ENCODE results near the gene ADCK2. TPM values are rescaled to one million over a fixed set of nuclear protein-coding genes. Genes with fewer than 3 reads are reported as not detected.
A peak's percentile ranks its signal among the peaks of the same experiment; 100 is the strongest.

ADCK2 gene
- total RNA-seq, 4 donors from 2014 or later, result 19.9 to 46.1 (median 32.7) TPM

DNA sequence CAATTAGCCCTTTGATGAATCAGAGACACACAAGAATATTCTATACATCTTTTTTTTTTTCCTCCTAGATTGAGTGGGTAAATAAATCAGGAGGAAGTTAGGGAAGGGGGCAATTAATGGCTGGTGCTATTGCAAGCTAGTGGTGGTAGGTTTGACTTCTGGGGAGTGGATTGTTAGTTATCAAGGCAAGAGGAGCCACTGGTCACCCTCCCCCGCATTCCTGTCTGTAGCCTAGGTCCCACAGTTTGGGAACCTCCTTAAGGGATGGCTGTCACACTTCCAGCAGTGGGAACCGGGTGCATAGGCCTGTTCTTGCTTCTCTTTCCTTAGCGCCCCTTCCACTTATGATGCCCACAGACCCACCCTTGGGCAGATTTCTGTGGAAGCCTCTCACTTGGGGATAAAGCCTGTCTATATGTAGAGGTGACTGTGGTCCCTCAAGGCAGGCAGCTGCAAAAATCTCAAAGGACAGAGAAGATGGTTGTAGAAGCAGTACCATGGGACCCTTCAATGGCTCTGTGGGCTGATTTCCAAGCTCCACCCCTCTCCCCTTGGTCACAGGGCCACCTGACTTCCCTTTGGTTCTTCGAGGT is 2.3 kb upstream of the ADCK2 start:
- no peak overlapping the region for H3K27ac ChIP-seq
- no peaks in the 10 kb centered on the region for H3K36me3 ChIP-seq
- H3K4me3 ChIP-seq (replicated peaks in 1 of 3), result no peak overlapping the region
- TF ChIP-seq POLR2A (IDR thresholded peaks at IDR 0.05) (no peak), CTCF (IDR thresholded peaks at IDR 0.05) (no peak)
- H3K27me3 ChIP-seq, result no peaks in the 10 kb centered on the region
- 66 to 68% methylated on average over 4 of the region's 4 CpGs for WGBS, 2 donors
- intact Hi-C loops (cut with DNase I), result loop anchor here (10.0 kb wide), 1 partner anchor 344 kb away; the partner anchor contains the start of gene MRPS33
- H3K9me3 ChIP-seq, result no peaks in the 10 kb centered on the region
- peaks cover 19 to 22% of the 10 kb centered on the region in 2 donors for H3K4me1 ChIP-seq
- no peak for DNase-seq

DNA sequence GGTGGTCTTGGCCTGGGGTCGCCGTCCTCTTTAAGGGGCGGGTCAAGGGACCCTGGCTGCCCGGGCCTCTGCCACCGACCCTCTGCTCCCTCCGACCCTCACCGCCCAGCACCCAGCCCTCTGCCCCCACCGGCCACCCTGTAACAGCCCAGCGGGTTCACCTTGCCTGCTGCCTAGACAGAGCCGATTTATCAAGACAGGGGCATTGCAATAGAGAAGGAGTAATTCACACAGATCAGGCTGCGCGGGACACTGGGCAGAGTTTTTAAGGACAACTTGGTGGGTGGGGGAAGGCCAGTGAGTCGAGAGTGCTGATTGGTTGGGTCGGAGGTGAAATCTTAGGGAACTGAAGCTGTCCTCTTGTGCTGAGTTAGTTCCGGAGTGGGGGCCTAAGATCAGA is 779 bp upstream of the ADCK2 start:
- Histone ChIP-seq H3K36me3 (no peaks in the 10 kb centered on the region), H3K4me3 (replicated peaks in 1 of 3) (no peak overlapping the region), H3K27ac (no peak overlapping the region), H3K4me1 (peaks cover 23 to 27% of the 10 kb centered on the region in 2 donors), H3K27me3 (no peaks in the 10 kb centered on the region), H3K9me3 (no peaks in the 10 kb centered on the region)
- no peak for DNase-seq
- no peak for TF ChIP-seq CTCF (IDR thresholded peaks at IDR 0.05)
- TF ChIP-seq POLR2A (IDR thresholded peaks at IDR 0.05), result no peak
- intact Hi-C loops (cut with DNase I), result loop anchor here (10.0 kb wide), 1 partner anchor 343 kb away; the partner anchor contains the start of gene MRPS33
- WGBS, 2 donors, result 71 to 73% methylated on average over 15 of the region's 15 CpGs

DNA sequence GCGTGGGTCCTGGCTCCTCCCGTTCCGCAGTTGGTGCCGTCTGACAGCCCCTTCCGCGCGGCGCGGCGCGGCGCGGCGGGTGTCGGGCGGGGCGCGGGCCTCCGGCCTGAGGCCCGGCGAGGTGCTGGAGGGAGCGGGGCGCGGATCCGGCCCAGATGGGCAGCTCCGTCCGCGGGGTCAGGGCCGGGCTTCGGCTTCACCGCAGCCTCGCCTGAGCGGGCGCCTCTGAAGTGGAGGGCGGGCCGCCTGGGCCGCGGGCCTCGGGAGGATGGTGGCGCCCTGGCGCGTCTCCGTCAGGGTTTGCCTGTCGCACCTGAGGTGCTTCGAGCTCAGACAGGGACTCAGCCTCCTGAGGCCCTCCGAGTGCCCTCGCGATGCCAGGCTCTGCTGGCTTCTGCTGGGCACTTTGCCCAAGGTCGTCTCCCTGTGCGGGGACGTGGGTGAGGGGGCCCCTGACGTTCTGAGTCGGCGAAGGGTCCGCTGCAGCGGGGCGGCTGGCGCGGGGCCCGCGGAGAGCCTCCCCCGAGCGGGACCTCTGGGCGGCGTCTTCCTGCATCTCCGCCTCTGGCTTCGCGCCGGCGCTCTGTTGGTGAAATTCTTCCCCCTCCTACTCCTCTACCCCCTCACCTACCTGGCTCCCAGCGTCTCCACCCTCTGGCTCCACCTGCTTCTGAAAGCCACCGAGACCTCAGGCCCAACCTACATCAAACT is 473 bp downstream of the ADCK2 start:
- WGBS, 2 donors, result 0 to 1% methylated on average over 6 to 8 of the region's 72 CpGs
- peak; percentile 84 to 86 for DNase-seq
- Histone ChIP-seq H3K4me1 (peaks cover 23 to 27% of the 10 kb centered on the region in 2 donors), H3K27ac (peak overlapping the region; percentile 55 to 96 (median 89)), H3K4me3 (replicated peaks in 1 of 3) (peak overlapping the region; percentile 72 to 85 (median 73)), H3K27me3 (no peaks in the 10 kb centered on the region), H3K9me3 (no peaks in the 10 kb centered on the region), H3K36me3 (no peaks in the 10 kb centered on the region)
- intact Hi-C loops (cut with DNase I), result loop anchor here (10.0 kb wide), 1 partner anchor 342 kb away; the partner anchor contains the start of gene MRPS33
- TF ChIP-seq POLR2A (IDR thresholded peaks at IDR 0.05) (peak; percentile 14 to 70), CTCF (IDR thresholded peaks at IDR 0.05) (no peak)

GRCh38 chr7:140673774-140674155 is 1.0 kb downstream of the ADCK2 start:
- intact Hi-C loops (cut with DNase I), result loop anchor here (10.0 kb wide), 1 partner anchor 341 kb away; the partner anchor contains the start of gene MRPS33
- Histone ChIP-seq H3K4me1 (peaks cover 23 to 27% of the 10 kb centered on the region in 2 donors), H3K27ac (peak overlapping the region; percentile 55 to 96 (median 89)), H3K27me3 (no peaks in the 10 kb centered on the region), H3K36me3 (no peaks in the 10 kb centered on the region), H3K4me3 (replicated peaks in 1 of 3) (peak overlapping the region in 2 of 3 donors; percentile 72 to 73), H3K9me3 (no peaks in the 10 kb centered on the region)
- WGBS, 2 donors, result 22 to 38% methylated on average over 8 to 17 of the region's 18 CpGs
- peak in 1 of 2 donors; percentile 25 for DNase-seq
- TF ChIP-seq CTCF (IDR thresholded peaks at IDR 0.05) (no peak), POLR2A (IDR thresholded peaks at IDR 0.05) (no peak)
